CD1c-positive myeloid dendritic cell (primary cell): ENCODE data around the gene C11orf42.
"Not testable (repeated sequence)": the region's sequence is repeated elsewhere in the genome, so short reads cannot be mapped to it uniquely, and the experiment has no call there.

Experiments used
- DNase-seq: peaks from one replicate; pipeline ENCODE4 v3.0.0-alpha.2; 2016; ENCODE audit errors: extremely low spot score

Gene C11orf42

GRCh38 chr11:6223854-6224253 lies 18.5 kb downstream of the C11orf42 start:
- DNase-seq = no peak

- no peak for DNase-seq
These were observed 19.1 kb downstream of the C11orf42 start for GRCh38 chr11:6224421-6224820.

- DNase-seq = no peak
These were observed 19.7 kb downstream of the C11orf42 start for GRCh38 chr11:6225024-6225423.

- DNase-seq = peak; percentile 43
These were observed 20.5 kb downstream of the C11orf42 start for GRCh38 chr11:6225896-6226295.

GRCh38 chr11:6228520-6228919 lies 23.2 kb downstream of the C11orf42 start:
- DNase-seq = no peak

- DNase-seq = peak; percentile 33
These were observed 24.6 kb downstream of the C11orf42 start for GRCh38 chr11:6229911-6230310.

GRCh38 chr11:6232899-6233298 lies 27.5 kb downstream of the C11orf42 start:
- no peak for DNase-seq

- peak; percentile 4 for DNase-seq
These were observed 28.6 kb downstream of the C11orf42 start for GRCh38 chr11:6233984-6234386.

- DNase-seq = peak; percentile 99
These were observed 29.2 kb downstream of the C11orf42 start, which contains the start of gene FHIP1B for GRCh38 chr11:6234387-6235107. Gene FHIP1B (minus strand): TSS chr11:6234636. CDS start chr11:6224516, 10,120 bp downstream.

GRCh38 chr11:6237266-6237665 lies 31.9 kb downstream of the C11orf42 start:
- peak; percentile 77 for DNase-seq

- DNase-seq = no peak
These were observed 32.5 kb downstream of the C11orf42 start for GRCh38 chr11:6237761-6238302.

- no peak for DNase-seq
These were observed 33.5 kb downstream of the C11orf42 start, which contains the start of gene CNGA4 for GRCh38 chr11:6238902-6239301. Gene CNGA4 (plus strand): TSS chr11:6239089. CDS start chr11:6239207, 118 bp downstream.

- DNase-seq = no peak
These were observed 34.8 kb downstream of the C11orf42 start for GRCh38 chr11:6240139-6240538.

GRCh38 chr11:6240781-6241180 lies 35.4 kb downstream of the C11orf42 start:
- DNase-seq = peak; percentile 47

- DNase-seq = no peak
These were observed 36.0 kb downstream of the C11orf42 start for GRCh38 chr11:6241316-6241715.

GRCh38 chr11:6245536-6245935 lies 40.2 kb downstream of the C11orf42 start:
- DNase-seq = no peak

GRCh38 chr11:6248248-6248647 lies 42.9 kb downstream of the C11orf42 start:
- DNase-seq = no peak

GRCh38 chr11:6248897-6249296 lies 43.5 kb downstream of the C11orf42 start:
- not testable (repeated sequence) for DNase-seq

- no peak for DNase-seq
These were observed 44.6 kb downstream of the C11orf42 start for GRCh38 chr11:6249770-6250555.

GRCh38 chr11:6251120-6251733 lies 45.9 kb downstream of the C11orf42 start:
- peak; percentile 41 for DNase-seq

GRCh38 chr11:6251990-6252473 lies 46.7 kb downstream of the C11orf42 start:
- no peak for DNase-seq

- no peak for DNase-seq
These were observed 47.8 kb downstream of the C11orf42 start for GRCh38 chr11:6253197-6253596.
